Left forelimb (tissue), 1 donor: Measurements from ENCODE around the gene DNAJA3.

Source experiments
- DNase-seq: peaks from one replicate; pipeline ENCODE4 v3.0.0-alpha.2; 2018; ENCODE audit warnings: low spot score

DNAJA3 gene

GRCh38 chr16:4433914-4434787 lies 8.5 kb downstream of the DNAJA3 start:
- no peak for DNase-seq

DNA sequence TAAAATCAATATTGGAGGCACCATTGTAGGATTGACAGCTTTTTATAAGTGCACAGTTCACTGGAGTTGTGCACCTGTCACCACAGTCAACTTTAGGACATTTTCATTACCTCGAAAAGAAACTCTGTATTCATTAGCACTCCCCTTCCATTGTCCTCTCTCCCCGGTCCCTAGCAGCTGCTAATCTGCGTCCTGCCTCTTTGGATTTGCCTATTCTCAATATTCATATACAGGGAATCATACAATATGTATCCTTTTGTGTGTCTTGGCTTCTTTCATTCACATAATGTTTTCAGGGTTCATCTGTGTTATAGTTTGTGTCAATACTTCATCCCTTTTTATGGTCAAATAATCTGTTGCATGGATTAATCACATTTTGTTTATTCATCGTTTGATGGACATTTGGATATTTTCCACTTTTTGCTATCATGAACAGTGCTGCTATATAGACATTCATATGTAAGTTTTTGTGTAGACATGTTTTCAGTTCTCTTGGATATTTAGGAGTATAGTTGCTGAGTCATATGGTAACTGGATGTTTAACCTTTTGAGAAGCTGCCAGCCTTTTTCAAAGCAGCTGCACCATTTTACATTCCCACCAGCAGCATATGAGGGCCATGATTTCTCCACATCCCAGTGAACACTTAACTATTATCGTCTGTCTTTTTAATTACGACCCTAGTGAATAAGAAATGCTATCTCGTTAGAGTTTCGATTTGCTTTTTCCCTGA lies 9.8 kb downstream of the DNAJA3 start:
- DNase-seq: no peak

DNA sequence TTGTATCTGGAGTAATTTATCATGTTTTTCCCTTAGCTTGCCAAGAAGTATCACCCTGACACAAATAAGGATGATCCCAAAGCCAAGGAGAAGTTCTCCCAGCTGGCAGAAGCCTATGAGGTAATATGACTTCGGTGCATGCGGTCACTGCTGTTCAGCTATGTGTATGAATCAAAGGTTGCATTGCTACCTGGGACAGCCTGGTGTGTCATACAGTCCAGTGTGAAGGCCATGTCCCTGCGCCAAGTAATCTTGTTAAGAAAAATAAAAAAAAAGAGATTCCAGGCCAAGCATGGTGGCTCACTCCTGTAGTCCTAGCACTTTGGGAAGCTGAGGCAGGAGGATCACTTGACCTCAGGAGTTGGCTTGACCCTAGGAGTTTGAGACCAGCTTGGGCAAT lies 11.7 kb downstream of the DNAJA3 start:
- no peak for DNase-seq

GRCh38 chr16:4442371-4442770 lies 16.7 kb downstream of the DNAJA3 start:
- no peak for DNase-seq

- DNase-seq: no peak
Measured at GRCh38 chr16:4443271-4443670, 17.6 kb downstream of the DNAJA3 start.

DNA sequence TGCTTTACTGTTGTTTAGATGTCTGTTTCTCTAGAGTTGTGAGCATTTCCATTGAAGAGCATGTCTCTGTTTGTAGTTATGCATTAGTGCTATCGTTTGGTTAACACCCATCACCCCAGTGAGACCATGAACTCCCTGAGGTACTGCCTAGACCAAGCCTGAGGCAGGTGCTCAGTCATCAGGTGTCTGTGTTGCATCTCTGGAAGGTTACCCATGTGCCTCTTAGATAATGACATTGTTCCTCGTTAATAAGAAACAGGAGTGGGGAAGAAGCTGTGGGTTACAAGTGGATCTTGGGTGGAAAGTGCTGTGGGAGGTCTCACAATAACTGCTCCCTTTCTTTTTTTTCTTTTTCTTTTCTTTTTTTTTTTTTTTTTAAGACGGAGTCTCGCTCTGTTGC lies 18.3 kb downstream of the DNAJA3 start:
- DNase-seq: no peak

- no peak for DNase-seq
Measured at GRCh38 chr16:4450430-4450829, 24.8 kb downstream of the DNAJA3 start.

DNA sequence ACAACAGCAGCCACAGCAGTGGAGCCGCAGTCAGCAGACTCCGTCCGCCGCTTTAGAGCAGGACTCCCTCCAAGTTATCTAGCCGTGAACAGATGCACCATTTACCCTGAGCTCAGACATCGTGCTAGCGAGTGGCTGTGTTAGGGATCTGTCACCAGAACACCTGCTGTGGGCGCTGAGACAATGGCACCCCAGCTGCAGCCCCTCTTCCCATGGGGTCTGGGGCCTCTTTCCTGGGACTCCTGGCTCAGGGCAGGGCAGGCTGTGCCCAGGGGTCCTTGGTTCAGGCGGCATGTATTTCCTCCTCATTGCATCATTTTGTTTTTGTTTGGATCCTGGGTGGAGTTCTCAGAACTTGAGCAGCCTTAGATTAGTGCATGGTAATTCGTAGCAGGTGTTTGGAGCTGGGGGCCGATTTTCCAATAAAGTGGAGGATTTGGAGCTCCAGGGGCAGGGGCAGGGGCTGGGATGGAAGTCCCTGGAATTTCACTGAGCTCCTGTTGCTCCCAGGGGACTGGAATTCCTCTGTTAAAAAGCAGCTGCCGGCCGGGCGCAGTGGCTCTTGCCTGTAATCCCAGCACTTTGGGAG lies 25.4 kb downstream of the DNAJA3 start:
- DNase-seq: no peak

DNA sequence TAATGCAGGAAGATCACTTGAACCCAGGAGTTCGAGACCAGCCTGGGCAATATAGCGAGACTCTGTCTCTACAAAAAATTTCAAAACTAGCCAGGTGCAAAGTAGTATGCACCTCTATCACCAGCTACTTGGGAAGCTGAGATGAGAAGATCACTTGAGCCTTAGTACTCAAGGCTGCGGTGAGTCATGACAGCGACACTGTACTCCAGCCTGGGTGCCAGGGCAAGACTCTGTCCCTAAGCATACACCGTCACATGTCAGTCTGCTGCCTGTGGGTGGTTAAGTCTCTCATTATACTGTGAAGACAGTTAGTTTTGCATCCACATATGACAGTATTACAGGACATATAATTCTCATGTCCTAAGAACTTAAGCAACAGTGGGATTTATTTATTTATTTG lies 27.0 kb downstream of the DNAJA3 start:
- no peak for DNase-seq

DNA sequence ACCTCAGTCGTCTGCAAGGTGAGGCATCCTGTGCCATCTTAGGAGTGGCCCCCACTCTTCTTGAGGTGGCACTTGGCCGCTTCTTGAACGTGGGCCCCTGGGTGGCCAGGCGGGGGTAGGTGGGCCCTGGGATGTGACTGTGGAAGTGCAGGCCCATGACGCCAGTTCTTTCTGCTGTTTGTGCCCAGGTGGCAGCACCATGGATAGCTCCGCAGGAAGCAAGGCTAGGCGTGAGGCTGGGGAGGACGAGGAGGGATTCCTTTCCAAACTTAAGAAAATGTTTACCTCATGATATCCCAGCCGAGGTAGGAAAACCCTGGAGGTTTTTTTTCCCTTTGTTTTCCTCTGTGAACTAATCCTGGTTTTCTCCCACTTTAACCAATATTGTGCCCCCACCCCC lies 29.0 kb downstream of the DNAJA3 start:
- no peak for DNase-seq

DNA sequence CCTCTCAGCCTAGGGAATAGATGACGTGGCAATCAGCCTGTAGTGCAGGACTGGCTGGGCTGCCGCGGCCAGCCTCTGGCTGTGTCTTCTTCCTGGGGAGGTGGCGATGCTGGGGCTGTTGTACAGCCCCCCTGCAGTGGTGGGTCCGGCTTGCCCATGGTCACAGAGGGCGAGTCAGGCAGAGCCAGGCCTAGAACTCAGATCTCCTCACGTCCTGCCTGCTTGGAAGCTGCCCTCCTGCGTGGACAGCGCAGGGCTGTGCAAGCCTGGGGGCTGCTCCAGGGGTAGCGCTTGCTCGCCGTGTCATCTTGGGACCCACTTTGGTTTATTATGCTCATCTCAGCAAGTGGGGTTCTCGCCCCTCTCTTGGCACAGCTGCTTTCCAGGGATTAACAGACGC lies 29.4 kb downstream of the DNAJA3 start:
- DNase-seq: no peak

DNA sequence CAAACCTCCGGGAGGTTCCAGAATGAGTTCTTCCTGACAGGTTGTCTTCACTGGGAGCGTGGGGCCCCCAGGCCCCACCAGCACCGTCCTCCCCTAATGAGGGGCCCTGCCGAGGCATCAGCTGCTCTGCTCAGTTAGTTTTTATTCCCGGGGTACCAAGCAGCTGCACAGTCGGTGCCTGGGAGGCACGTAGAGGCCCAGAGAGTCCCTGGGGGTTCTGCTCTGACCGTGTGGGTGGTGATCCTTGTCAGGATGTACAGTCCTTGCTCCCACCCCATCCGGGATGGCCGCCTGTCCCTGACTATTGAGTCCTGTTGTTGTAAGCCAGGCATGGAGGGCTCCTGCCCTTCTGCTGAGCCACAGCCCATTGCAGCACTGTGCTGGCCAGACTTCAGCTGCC lies 30.3 kb downstream of the DNAJA3 start:
- DNase-seq: no peak

DNA sequence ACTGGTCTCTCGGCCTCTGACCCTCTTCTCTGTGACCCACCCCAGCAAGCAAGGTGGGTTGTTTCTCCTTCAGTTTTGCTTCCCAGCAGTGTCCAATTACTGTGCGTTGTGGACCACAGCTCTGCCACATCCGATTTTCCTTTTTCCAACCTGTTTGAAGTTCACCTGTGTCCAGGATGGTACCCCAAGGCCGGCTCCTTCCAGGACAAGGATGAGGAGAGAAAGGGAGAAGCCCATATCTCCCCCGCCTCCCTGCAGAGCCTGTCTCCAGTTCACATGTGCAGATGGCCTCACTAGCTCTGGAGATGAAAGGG lies 35.2 kb downstream of the DNAJA3 start:
- no peak for DNase-seq

- no peak for DNase-seq
Measured at GRCh38 chr16:4461250-4462085, 35.8 kb downstream of the DNAJA3 start.

- DNase-seq: no peak
Measured at GRCh38 chr16:4463522-4464163, 38.0 kb downstream of the DNAJA3 start.

DNA sequence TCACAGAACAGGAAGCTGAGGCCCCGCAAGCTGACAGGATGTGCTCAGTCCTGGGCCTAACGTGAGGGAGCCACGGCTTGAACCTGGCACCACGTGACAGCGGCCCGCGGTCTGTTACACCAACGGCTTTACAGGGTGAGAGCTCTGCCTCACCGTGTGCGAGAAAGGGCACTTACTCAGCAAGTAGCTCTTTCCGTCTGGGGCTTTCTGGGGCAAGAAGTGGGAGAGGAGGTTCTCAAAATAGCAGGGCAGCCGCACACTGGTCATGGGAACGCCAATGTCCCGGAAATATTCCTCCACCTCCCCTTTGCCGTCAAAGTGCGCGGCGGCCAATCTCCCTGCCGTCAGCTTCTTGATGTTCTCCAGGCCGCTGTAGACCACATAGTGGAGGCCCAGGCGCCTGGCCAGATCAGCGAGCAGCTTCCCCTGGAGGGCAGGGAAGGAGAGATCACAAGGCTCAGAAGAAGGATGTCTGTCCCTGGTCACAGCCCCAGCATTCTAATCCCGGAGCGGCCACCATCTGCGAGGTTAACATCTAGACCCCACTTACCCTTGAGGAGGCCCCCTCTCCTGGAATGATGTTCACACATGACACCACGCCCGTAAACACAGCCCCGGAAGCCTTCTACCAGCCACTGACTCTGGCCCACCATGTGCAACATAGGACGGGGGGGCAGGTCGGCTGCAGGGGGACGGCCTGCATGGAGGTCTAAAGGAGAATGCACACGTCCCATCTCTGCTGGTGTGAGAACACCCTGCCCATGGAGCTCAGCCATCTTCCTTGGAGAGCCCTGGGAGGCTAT lies 40.5 kb downstream of the DNAJA3 start:
- no peak for DNase-seq

DNA sequence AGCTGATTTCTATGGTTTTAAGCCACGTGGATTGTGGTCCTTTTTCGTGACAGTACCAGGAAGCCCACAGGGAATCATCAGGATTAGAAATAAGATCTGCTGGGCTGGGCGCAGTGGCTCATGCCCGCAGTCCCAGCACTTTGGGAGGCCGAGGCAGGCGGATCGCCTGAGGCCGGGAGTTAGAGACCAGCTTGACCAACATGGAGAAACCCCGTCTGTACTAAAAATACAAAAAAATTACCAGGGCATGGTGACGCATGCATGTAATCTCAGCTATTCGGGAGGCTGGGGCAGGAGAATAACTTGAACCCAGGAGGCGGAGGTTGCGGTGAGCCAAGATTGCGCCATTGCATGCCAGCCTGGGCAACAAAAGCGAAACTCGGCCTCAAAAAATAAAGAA lies 42.2 kb downstream of the DNAJA3 start:
- DNase-seq: no peak

DNA sequence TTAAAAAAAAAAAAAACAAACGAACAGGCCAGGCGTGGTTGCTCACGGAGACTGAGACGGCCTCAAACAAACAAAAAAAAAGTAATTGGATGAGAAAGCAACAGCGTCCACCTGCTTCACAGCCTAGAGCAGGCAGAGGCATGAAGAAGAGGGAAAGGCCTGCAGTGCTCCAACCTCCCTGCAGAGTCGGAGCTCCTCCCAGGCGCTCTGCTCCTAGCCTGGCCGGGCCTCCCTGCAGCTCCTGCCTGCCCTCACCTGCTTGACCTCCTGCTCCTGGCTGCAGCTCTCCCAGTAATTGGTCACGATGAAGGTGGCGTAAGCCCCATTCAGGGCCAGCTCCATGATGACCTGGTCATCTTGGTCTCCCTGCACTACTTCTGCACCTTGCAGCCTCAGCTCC lies 43.3 kb downstream of the DNAJA3 start:
- DNase-seq: no peak

DNA sequence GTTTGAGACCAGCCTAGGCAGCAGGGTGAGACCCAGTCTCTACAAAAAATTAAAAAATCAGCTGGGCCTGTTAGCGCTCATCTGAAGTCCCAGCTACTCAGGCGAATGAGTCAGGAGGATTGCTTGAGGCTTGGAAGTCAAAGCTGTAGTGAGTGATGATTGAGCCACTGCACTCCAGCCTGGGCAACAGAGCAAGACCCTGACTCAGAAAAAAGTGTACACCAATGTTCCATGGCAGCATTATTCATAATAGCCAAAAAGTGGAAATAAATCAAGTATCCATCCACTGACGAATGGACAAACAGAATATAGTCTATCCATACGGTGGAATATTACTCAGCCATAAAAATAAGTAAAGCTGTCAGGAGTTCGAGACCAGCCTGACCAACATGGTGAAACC lies 46.2 kb downstream of the DNAJA3 start:
- DNase-seq: no peak

DNA sequence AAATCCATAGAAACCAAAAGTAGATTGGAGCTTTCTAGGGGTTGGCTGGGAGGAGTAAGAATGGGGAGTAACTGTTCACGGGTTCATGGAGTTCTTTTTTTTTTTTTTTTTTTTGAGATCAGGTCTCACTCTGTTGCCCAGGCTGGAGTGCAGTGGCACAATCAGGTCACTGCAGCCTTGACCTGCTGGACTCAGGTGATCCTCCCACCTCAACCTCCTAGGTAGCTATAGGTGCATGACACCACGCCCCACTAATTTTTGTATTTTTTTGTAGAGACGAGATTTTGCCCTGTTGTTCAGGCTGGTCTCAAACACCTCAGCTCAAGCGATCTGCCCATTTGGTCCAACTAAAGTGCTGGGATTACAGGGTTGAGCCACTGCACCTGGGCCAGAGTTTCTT lies 47.2 kb downstream of the DNAJA3 start:
- no peak for DNase-seq
